ENCODE results near the gene MCHR1. TPM values are rescaled to one million over a fixed set of nuclear protein-coding genes. Genes with fewer than 3 reads are reported as not detected.

MCHR1 gene
- polyA plus RNA-seq, 1 donor from 2014 or later: 2.6 TPM

- Histone ChIP-seq H3K9me3 (ENCODE audit: low read length) (peaks cover 6% of the 10 kb centered on the region), H3K9ac (ENCODE audit: low read length) (no peak overlapping the region)
- TF ChIP-seq TAF1 (IDR thresholded peaks at IDR 0.05; ENCODE audit: low read depth) (no peak), CTCF (IDR thresholded peaks at IDR 0.05; ENCODE audit: poor library complexity, severe bottlenecking) (no peak), EP300 (conservative IDR thresholded peaks at IDR 0.05; ENCODE audit: poor library complexity, severe bottlenecking) (no peak), SMC3 (conservative IDR thresholded peaks at IDR 0.05; ENCODE audit: poor library complexity) (no peak), EZH2 (IDR thresholded peaks at IDR 0.05; ENCODE audit: borderline replicate concordance, insufficient read depth, low read length, poor library complexity, severe bottlenecking) (no peak), MXI1 (conservative IDR thresholded peaks at IDR 0.05; ENCODE audit: poor library complexity, severe bottlenecking) (no peak), REST (IDR thresholded peaks at IDR 0.05; ENCODE audit: borderline replicate concordance) (no peak), POLR2AphosphoS5 (IDR thresholded peaks at IDR 0.05) (no peak), RAD21 (conservative IDR thresholded peaks at IDR 0.05) (no peak)
Measured at GRCh38 chr22:40703736-40704135, 24.5 kb downstream of the MCHR1 start.

GRCh38 chr22:40705918-40706682, 26.8 kb downstream of the MCHR1 start:
- Histone ChIP-seq H3K9me2 (ENCODE audit: insufficient read depth, low read length) (no peaks in the 10 kb centered on the region), H3K9ac (ENCODE audit: low read length) (no peak overlapping the region)
- no peak for TF ChIP-seq REST (IDR thresholded peaks at IDR 0.05; ENCODE audit: borderline replicate concordance)
- no peak for TF ChIP-seq EZH2 (IDR thresholded peaks at IDR 0.05; ENCODE audit: borderline replicate concordance, insufficient read depth, low read length, poor library complexity, severe bottlenecking)
- no peak for TF ChIP-seq POLR2AphosphoS5 (IDR thresholded peaks at IDR 0.05)
- TF ChIP-seq MXI1 (conservative IDR thresholded peaks at IDR 0.05; ENCODE audit: poor library complexity, severe bottlenecking): no peak
- no peak for TF ChIP-seq CTCF (IDR thresholded peaks at IDR 0.05; ENCODE audit: poor library complexity, severe bottlenecking)
- no peak for TF ChIP-seq SMC3 (conservative IDR thresholded peaks at IDR 0.05; ENCODE audit: poor library complexity)
- no peak for TF ChIP-seq EP300 (conservative IDR thresholded peaks at IDR 0.05; ENCODE audit: poor library complexity, severe bottlenecking)
- no peak for TF ChIP-seq TAF1 (IDR thresholded peaks at IDR 0.05; ENCODE audit: low read depth)
- no peak for TF ChIP-seq RAD21 (conservative IDR thresholded peaks at IDR 0.05)

More at GRCh38 chr22:40703736-40704135, 24.5 kb downstream of the MCHR1 start:
- Histone ChIP-seq H3K4me3 (ENCODE audit: low read length) (no peak overlapping the region), H3K4me2 (ENCODE audit: low read length) (no peak overlapping the region), H3K36me3 (ENCODE audit: insufficient read depth, low read length) (no peaks in the 10 kb centered on the region), H3K79me2 (replicated peaks; ENCODE audit: insufficient read depth, low read length) (no peaks in the 10 kb centered on the region), H4K20me1 (ENCODE audit: insufficient read depth) (no peaks in the 10 kb centered on the region), H3F3A (ENCODE audit: insufficient read depth, low read length, poor library complexity, severe bottlenecking) (no peaks in the 10 kb centered on the region), H3K27me3 (ENCODE audit: insufficient read depth, low read depth, low read length) (peaks cover 22% of the 10 kb centered on the region), H3K9me2 (ENCODE audit: insufficient read depth, low read length) (no peaks in the 10 kb centered on the region), H3K27ac (ENCODE audit: low read length) (no peak overlapping the region), H2AFZ (ENCODE audit: low read depth, low read length) (no peak overlapping the region)

More at GRCh38 chr22:40705918-40706682, 26.8 kb downstream of the MCHR1 start:
- Histone ChIP-seq H3K27me3 (ENCODE audit: insufficient read depth, low read depth, low read length) (peaks cover 37% of the 10 kb centered on the region), H3K79me2 (replicated peaks; ENCODE audit: insufficient read depth, low read length) (no peaks in the 10 kb centered on the region), H3K9me3 (ENCODE audit: low read length) (peaks cover 6% of the 10 kb centered on the region), H4K20me1 (ENCODE audit: insufficient read depth) (no peaks in the 10 kb centered on the region), H3K4me3 (ENCODE audit: low read length) (no peak overlapping the region), H3K27ac (ENCODE audit: low read length) (no peak overlapping the region), H3F3A (ENCODE audit: insufficient read depth, low read length, poor library complexity, severe bottlenecking) (no peaks in the 10 kb centered on the region), H3K4me2 (ENCODE audit: low read length) (no peak overlapping the region), H2AFZ (ENCODE audit: low read depth, low read length) (no peak overlapping the region), H3K36me3 (ENCODE audit: insufficient read depth, low read length) (no peaks in the 10 kb centered on the region)

Measured in neural cell (in vitro differentiated cells).